Breast epithelium (tissue), 3 donors: ENCODE data around the gene SLC48A1.

Experiments
- POLR2A ChIP-seq: fragments of 450-650 bp; IDR thresholded peaks from one replicate; pipeline ENCODE4 v1.6.1; 2016; ENCODE audit warnings: antibody characterized with exemption, mild to moderate bottlenecking, moderate library complexity
- POLR2AphosphoS5 ChIP-seq, 3 donors: sonication (generic); formaldehyde crosslinking; IDR thresholded peaks; one replicate each; pipeline ENCODE4 v1.6.1; 2017; ENCODE audit warnings: antibody characterized with exemption in 3 of 3
- TF ChIP-seq, protein P1 (sequence below), 3 donors: fragments of 450-650 bp; IDR thresholded peaks; one replicate each; pipeline ENCODE4 v1.5.1; 2016 to 2017; ENCODE audit warnings: antibody characterized with exemption in 3 of 3, mild to moderate bottlenecking in 3 of 3, moderate library complexity in 3 of 3

DNA sequence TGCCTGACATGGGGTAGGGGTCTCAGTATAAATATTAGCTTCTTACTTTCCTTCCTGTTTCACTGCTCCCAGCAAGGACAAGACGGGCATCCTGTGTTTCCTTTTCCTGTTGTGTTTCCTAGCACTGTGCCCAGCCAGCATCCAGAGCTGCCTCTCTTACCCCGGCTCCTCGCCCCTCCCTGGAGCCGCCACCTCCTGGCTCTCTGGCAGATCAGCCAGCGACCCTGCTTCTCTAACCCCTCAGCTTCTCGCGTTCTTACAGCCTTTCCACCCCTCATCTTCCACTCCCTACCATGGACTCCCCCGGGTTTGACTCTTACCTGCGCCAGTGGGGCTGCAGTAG is 28.8 kb downstream of the SLC48A1 start:
- TF ChIP-seq, protein P1, sequence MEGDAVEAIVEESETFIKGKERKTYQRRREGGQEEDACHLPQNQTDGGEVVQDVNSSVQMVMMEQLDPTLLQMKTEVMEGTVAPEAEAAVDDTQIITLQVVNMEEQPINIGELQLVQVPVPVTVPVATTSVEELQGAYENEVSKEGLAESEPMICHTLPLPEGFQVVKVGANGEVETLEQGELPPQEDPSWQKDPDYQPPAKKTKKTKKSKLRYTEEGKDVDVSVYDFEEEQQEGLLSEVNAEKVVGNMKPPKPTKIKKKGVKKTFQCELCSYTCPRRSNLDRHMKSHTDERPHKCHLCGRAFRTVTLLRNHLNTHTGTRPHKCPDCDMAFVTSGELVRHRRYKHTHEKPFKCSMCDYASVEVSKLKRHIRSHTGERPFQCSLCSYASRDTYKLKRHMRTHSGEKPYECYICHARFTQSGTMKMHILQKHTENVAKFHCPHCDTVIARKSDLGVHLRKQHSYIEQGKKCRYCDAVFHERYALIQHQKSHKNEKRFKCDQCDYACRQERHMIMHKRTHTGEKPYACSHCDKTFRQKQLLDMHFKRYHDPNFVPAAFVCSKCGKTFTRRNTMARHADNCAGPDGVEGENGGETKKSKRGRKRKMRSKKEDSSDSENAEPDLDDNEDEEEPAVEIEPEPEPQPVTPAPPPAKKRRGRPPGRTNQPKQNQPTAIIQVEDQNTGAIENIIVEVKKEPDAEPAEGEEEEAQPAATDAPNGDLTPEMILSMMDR (IDR thresholded peaks at IDR 0.05): no peak
- TF ChIP-seq POLR2A (no peak), POLR2AphosphoS5 (IDR thresholded peaks at IDR 0.05) (no peak)
